Left renal pelvis (tissue), 4 donors: Measurements from ENCODE around the gene TBX5. TPM values are rescaled to one million over a fixed set of nuclear protein-coding genes. Genes with fewer than 3 reads are reported as not detected.
A peak's percentile ranks its signal among the peaks of the same experiment; 100 is the strongest.

ENCODE experiments used
- DNase-seq, 4 donors: peaks; one replicate each; pipeline ENCODE4 v3.0.0-alpha.2; 2013; ENCODE audit warnings: low read depth in 4 of 4, low spot score in 3 of 4
- polyA plus RNA-seq, 4 donors: library from polyadenylated mRNA; unstranded; fragments of 120-200 nt; gene quantifications; one replicate each; pipeline ENCODE4 v1.2.1, GENCODE V29; 2013; ENCODE audit not compliant: insufficient read length in 4 of 4

TBX5 gene
- polyA plus RNA-seq, 4 donors, result 0.14 to 0.27 TPM; not detected in 2

GRCh38 chr12:114406984-114407841 lies 1.3 kb upstream of the TBX5 start:
- no peak for DNase-seq

GRCh38 chr12:114406316-114406983 lies 506 bp upstream of the TBX5 start:
- DNase-seq, result no peak

- DNase-seq, result no peak
Observed at GRCh38 chr12:114404926-114405518, 922 bp downstream of the TBX5 start.

- DNase-seq, result no peak
Observed at GRCh38 chr12:114404083-114404925, 1.6 kb downstream of the TBX5 start.

GRCh38 chr12:114403690-114404066 lies 2.3 kb downstream of the TBX5 start:
- DNase-seq, result no peak

- no peak for DNase-seq
Observed at GRCh38 chr12:114403011-114403689, 2.8 kb downstream of the TBX5 start.

- no peak for DNase-seq
Observed at GRCh38 chr12:114402084-114402717, 3.7 kb downstream of the TBX5 start.

- DNase-seq, result no peak
Observed at GRCh38 chr12:114401328-114402083, 4.4 kb downstream of the TBX5 start.

GRCh38 chr12:114400925-114401324 lies 5.0 kb downstream of the TBX5 start:
- DNase-seq, result no peak

GRCh38 chr12:114400361-114400811 lies 5.6 kb downstream of the TBX5 start:
- no peak for DNase-seq

- DNase-seq, result peak in 1 of 4 donors; percentile 64
Observed at GRCh38 chr12:114399664-114400211, 6.2 kb downstream of the TBX5 start.

- DNase-seq, result no peak
Observed at GRCh38 chr12:114397978-114398881, 7.7 kb downstream of the TBX5 start.

- DNase-seq, result no peak
Observed at GRCh38 chr12:114396869-114397719, 8.8 kb downstream of the TBX5 start.

- no peak for DNase-seq
Observed at GRCh38 chr12:114396153-114396868, 9.6 kb downstream of the TBX5 start.

GRCh38 chr12:114395755-114396152 lies 10.2 kb downstream of the TBX5 start:
- no peak for DNase-seq

- no peak for DNase-seq
Observed at GRCh38 chr12:114395233-114395632, 10.7 kb downstream of the TBX5 start.
